ENCODE results near the gene TACO1. TPM values are rescaled to one million over a fixed set of nuclear protein-coding genes. Genes with fewer than 3 reads are reported as not detected.

Gene TACO1
- total and polyA plus RNA-seq, 8 donors = 7.0 to 26.6 (median 15.9) TPM

- TF ChIP-seq POLR2AphosphoS5 (IDR thresholded peaks at IDR 0.05) = no peak
- TF ChIP-seq POLR2A (IDR thresholded peaks at IDR 0.05) = no peak
- no peak for TF ChIP-seq CTCF (IDR thresholded peaks at IDR 0.05)
- no peak for TF ChIP-seq EP300 (IDR thresholded peaks at IDR 0.05)
- 94 to 99% (median 97%) methylated on average over 5 of the region's 5 CpGs for WGBS, 5 donors
- Histone ChIP-seq H3K4me1 (peaks cover 0 to 40% (median 11%) of the 10 kb centered on the region in 4 donors), H3K27me3 (no peaks in the 10 kb centered on the region), H3K9me3 (no peaks in the 10 kb centered on the region), H3K27ac (no peak overlapping the region), H3K4me3 (no peak overlapping the region), H3K36me3 (peaks cover 0 to under 1% (median 0%) of the 10 kb centered on the region in 4 donors)
- DNase-seq = no peak
- intact Hi-C loops (cut with DNase I; ENCODE audit: low total_unique reads) = no loop called here
Observed at GRCh38 chr17:63564562-63564961, 36.1 kb upstream of the TACO1 start.

GRCh38 chr17:63567229-63567628 lies 33.5 kb upstream of the TACO1 start:
- Histone ChIP-seq H3K4me3 (no peak overlapping the region), H3K36me3 (peaks cover 0 to 6% (median 2%) of the 10 kb centered on the region in 4 donors), H3K4me1 (peaks cover 0 to 31% (median 4%) of the 10 kb centered on the region in 4 donors), H3K27me3 (no peaks in the 10 kb centered on the region), H3K9me3 (no peaks in the 10 kb centered on the region), H3K27ac (no peak overlapping the region)
- TF ChIP-seq POLR2A (IDR thresholded peaks at IDR 0.05) (no peak), EP300 (IDR thresholded peaks at IDR 0.05) (no peak), CTCF (IDR thresholded peaks at IDR 0.05) (no peak), POLR2AphosphoS5 (IDR thresholded peaks at IDR 0.05) (no peak)
- intact Hi-C loops (cut with DNase I; ENCODE audit: low total_unique reads) = no loop called here
- no peak for DNase-seq
- WGBS, 5 donors = 85 to 94% (median 92%) methylated on average over 1 of the region's 1 CpG

- no peak overlapping the region for H3K4me3 ChIP-seq
- intact Hi-C loops (cut with DNase I; ENCODE audit: low total_unique reads) = no loop called here
- WGBS, 5 donors = 83 to 88% (median 86%) methylated on average over 8 of the region's 8 CpGs
Observed at GRCh38 chr17:63568563-63568962, 32.1 kb upstream of the TACO1 start.

GRCh38 chr17:63571632-63572310 lies 28.9 kb upstream of the TACO1 start:
- 88 to 95% (median 93%) methylated on average over 1 of the region's 1 CpG for WGBS, 5 donors
- H3K4me3 ChIP-seq = no peak overlapping the region
- TF ChIP-seq POLR2A (IDR thresholded peaks at IDR 0.05) (no peak), CTCF (IDR thresholded peaks at IDR 0.05) (no peak), EP300 (IDR thresholded peaks at IDR 0.05) (no peak), POLR2AphosphoS5 (IDR thresholded peaks at IDR 0.05) (no peak)

More at GRCh38 chr17:63568563-63568962, 32.1 kb upstream of the TACO1 start:
- H3K36me3 ChIP-seq = peaks cover 0 to 6% (median 2%) of the 10 kb centered on the region in 4 donors
- H3K4me1 ChIP-seq = peaks cover 0 to 31% (median 0%) of the 10 kb centered on the region in 4 donors
- no peak for DNase-seq
- H3K27me3 ChIP-seq = no peaks in the 10 kb centered on the region
- H3K27ac ChIP-seq = no peak overlapping the region
- no peak for TF ChIP-seq CTCF (IDR thresholded peaks at IDR 0.05)
- H3K9me3 ChIP-seq = no peaks in the 10 kb centered on the region

More at GRCh38 chr17:63571632-63572310, 28.9 kb upstream of the TACO1 start:
- Histone ChIP-seq H3K36me3 (peaks cover 0 to 6% (median 2%) of the 10 kb centered on the region in 4 donors), H3K27ac (no peak overlapping the region), H3K9me3 (no peaks in the 10 kb centered on the region), H3K4me1 (peaks cover 0 to 22% (median 0%) of the 10 kb centered on the region in 4 donors), H3K27me3 (no peaks in the 10 kb centered on the region)
- intact Hi-C loops (cut with DNase I; ENCODE audit: low total_unique reads) = no loop called here
- DNase-seq = no peak
